ENCODE measurements around the gene PHLDB2.
A peak's percentile ranks its signal among the peaks of the same experiment; 100 is the strongest.

The PHLDB2 gene

DNA sequence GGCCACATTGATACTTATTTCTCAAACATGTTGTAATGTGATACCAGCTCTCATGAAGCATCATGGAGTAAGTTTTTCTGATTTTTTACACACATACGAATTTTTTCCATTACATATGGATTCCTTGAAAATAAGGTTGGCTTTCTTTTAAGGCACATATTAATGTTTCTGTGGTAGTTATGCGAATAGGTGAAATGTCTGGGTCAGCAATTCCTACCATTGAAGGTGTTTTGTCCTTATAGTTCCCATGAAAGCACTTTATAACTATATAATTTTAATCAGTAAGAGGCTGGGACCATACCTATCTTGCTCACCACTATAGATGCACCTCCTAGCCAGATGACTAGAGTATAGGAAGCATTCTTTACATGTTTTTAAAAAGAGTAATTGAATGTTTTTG is 33.0 kb downstream of the PHLDB2 start:
- DNase-seq (ENCODE audit: low spot score) (no peak), ATAC-seq (ENCODE audit: low read depth) (no peak; the same call in 2 of the 3 replicates)
- Histone ChIP-seq H3K4me3 (ENCODE audit: severe bottlenecking) (no peak overlapping the region), H3K4me1 (ENCODE audit: insufficient read depth, poor library complexity, severe bottlenecking) (no peaks in the 10 kb centered on the region), H3K36me3 (ENCODE audit: low read depth) (peaks cover 74% of the 10 kb centered on the region), H3K27me3 (ENCODE audit: insufficient read depth, poor library complexity, severe bottlenecking) (no peaks in the 10 kb centered on the region), H3K27ac (ENCODE audit: poor library complexity, severe bottlenecking) (no peak overlapping the region), H3K9me3 (ENCODE audit: severe bottlenecking) (no peaks in the 10 kb centered on the region)
- TF ChIP-seq, protein P1, sequence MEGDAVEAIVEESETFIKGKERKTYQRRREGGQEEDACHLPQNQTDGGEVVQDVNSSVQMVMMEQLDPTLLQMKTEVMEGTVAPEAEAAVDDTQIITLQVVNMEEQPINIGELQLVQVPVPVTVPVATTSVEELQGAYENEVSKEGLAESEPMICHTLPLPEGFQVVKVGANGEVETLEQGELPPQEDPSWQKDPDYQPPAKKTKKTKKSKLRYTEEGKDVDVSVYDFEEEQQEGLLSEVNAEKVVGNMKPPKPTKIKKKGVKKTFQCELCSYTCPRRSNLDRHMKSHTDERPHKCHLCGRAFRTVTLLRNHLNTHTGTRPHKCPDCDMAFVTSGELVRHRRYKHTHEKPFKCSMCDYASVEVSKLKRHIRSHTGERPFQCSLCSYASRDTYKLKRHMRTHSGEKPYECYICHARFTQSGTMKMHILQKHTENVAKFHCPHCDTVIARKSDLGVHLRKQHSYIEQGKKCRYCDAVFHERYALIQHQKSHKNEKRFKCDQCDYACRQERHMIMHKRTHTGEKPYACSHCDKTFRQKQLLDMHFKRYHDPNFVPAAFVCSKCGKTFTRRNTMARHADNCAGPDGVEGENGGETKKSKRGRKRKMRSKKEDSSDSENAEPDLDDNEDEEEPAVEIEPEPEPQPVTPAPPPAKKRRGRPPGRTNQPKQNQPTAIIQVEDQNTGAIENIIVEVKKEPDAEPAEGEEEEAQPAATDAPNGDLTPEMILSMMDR (IDR thresholded peaks at IDR 0.05; ENCODE audit: poor library complexity, severe bottlenecking), result no peak

DNA sequence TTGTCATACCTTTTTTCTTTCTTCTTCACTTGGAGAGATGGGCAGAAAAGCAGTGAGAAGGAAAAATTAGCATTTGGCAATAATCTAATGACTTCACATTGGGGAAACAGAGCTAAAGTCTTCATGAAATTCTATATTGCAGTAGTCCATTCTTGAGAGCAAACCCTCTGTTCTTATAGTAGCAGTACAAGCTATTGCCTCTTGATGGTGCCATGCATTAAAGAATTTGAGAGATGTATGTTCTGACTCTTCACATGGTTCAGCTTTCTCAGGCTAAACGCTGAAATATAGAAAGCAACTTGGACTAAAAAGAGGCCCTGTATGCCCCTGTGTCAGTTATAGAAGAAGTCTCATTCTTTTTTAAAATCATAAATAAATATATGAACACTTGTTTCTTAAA is 36.0 kb downstream of the PHLDB2 start:
- no peaks in the 10 kb centered on the region for H3K27me3 ChIP-seq (ENCODE audit: insufficient read depth, poor library complexity, severe bottlenecking)
- H3K4me3 ChIP-seq (ENCODE audit: severe bottlenecking), result no peak overlapping the region
- H3K4me1 ChIP-seq (ENCODE audit: insufficient read depth, poor library complexity, severe bottlenecking), result no peaks in the 10 kb centered on the region
- TF ChIP-seq, protein P1 (IDR thresholded peaks at IDR 0.05; ENCODE audit: poor library complexity, severe bottlenecking), result peak; percentile 51
- DNase-seq (ENCODE audit: low spot score) (no peak), ATAC-seq (ENCODE audit: low read depth) (peak; percentile 62; the same call in 2 of the 3 replicates)
- peaks cover 74% of the 10 kb centered on the region for H3K36me3 ChIP-seq (ENCODE audit: low read depth)
- H3K27ac ChIP-seq (ENCODE audit: poor library complexity, severe bottlenecking), result no peak overlapping the region
- peaks cover 5% of the 10 kb centered on the region for H3K9me3 ChIP-seq (ENCODE audit: severe bottlenecking)

DNA sequence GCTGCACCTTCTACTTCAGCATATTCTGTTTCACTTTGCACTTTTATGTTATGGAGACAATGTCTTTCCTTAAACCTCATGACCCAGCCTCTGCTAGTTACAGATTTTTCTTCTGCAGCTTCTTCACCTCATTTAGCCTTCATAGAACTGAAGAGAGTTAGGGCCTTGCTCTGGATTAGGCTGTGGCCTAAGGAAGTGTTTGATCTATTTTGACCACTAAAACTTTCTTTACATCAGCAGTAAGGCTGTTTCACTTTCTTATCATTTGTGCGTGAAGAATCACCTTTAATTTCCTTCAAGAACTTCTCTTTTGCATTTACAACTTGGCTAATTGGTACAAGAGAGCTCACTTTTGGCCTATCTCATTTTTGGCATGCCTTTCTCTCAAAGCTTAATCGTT is 40.9 kb downstream of the PHLDB2 start:
- TF ChIP-seq, protein P1 (IDR thresholded peaks at IDR 0.05; ENCODE audit: poor library complexity, severe bottlenecking), result no peak
- ATAC-seq (ENCODE audit: low read depth), result no peak
- Histone ChIP-seq H3K27me3 (ENCODE audit: insufficient read depth, poor library complexity, severe bottlenecking) (no peaks in the 10 kb centered on the region), H3K4me1 (ENCODE audit: insufficient read depth, poor library complexity, severe bottlenecking) (peaks cover 33% of the 10 kb centered on the region), H3K9me3 (ENCODE audit: severe bottlenecking) (peaks cover 5% of the 10 kb centered on the region), H3K27ac (ENCODE audit: poor library complexity, severe bottlenecking) (peak overlapping the region; percentile 95), H3K36me3 (ENCODE audit: low read depth) (peaks cover 61% of the 10 kb centered on the region), H3K4me3 (ENCODE audit: severe bottlenecking) (no peak overlapping the region)
- no peak for DNase-seq (ENCODE audit: low spot score)

DNA sequence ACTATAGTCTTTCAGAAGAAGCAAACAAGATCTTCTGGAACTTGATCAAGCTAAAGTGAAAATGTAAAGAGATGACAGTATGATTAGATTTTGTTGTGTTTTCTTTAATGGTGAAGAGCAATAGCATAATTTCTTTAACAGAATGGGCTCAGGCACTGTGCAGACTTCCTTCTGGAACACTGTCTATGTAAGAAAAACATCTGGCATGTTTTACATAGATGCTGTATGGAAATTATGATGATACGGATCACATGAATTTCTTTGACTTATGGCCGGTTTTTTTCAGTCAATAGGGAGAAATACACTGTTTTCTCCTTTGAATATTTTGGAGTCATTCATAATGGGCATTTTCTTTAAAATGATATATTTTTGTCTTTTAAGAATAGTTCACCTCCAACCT is 42.6 kb downstream of the PHLDB2 start:
- Histone ChIP-seq H3K4me3 (ENCODE audit: severe bottlenecking) (no peak overlapping the region), H3K9me3 (ENCODE audit: severe bottlenecking) (peaks cover 5% of the 10 kb centered on the region), H3K27ac (ENCODE audit: poor library complexity, severe bottlenecking) (peak overlapping the region; percentile 95), H3K27me3 (ENCODE audit: insufficient read depth, poor library complexity, severe bottlenecking) (no peaks in the 10 kb centered on the region), H3K36me3 (ENCODE audit: low read depth) (peaks cover 68% of the 10 kb centered on the region), H3K4me1 (ENCODE audit: insufficient read depth, poor library complexity, severe bottlenecking) (peaks cover 39% of the 10 kb centered on the region)
- DNase-seq (ENCODE audit: low spot score), result no peak
- TF ChIP-seq, protein P1 (IDR thresholded peaks at IDR 0.05; ENCODE audit: poor library complexity, severe bottlenecking), result no peak
- no peak for ATAC-seq (ENCODE audit: low read depth)

DNA sequence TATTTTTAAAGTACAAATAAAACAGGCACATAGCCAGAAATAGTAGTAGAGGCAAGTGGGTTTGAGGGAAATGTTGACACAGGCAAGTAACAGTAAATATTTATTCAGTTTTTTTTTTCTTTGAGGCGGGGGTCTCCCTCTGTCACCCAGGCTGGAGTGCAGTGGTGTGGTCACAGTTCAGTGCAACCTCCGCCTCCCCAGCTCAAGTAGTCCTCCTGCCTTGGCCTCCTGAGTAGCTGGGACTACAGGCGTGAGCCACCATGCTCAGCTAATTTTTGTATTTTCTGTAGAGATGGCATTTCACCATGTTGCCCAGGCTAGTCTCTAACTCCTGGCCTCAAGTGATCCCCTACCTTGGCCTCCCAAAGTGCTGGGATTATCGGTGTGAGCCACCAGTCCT is 43.5 kb downstream of the PHLDB2 start:
- ATAC-seq (ENCODE audit: low read depth) (peak; percentile 36), DNase-seq (ENCODE audit: low spot score) (no peak)
- Histone ChIP-seq H3K4me1 (ENCODE audit: insufficient read depth, poor library complexity, severe bottlenecking) (peaks cover 39% of the 10 kb centered on the region), H3K36me3 (ENCODE audit: low read depth) (peaks cover 69% of the 10 kb centered on the region), H3K27ac (ENCODE audit: poor library complexity, severe bottlenecking) (peak overlapping the region; percentile 95), H3K27me3 (ENCODE audit: insufficient read depth, poor library complexity, severe bottlenecking) (no peaks in the 10 kb centered on the region), H3K4me3 (ENCODE audit: severe bottlenecking) (no peak overlapping the region), H3K9me3 (ENCODE audit: severe bottlenecking) (peaks cover 5% of the 10 kb centered on the region)
- TF ChIP-seq, protein P1 (IDR thresholded peaks at IDR 0.05; ENCODE audit: poor library complexity, severe bottlenecking), result no peak

Data from RWPE2 (cell line).